NCI-H1417 treated with DMSO at 0.1 percent for 48 hours (cell line): ENCODE data around the gene TLR2.

Experiments
- DNase-seq: peaks from one replicate; lab custom pipeline; 2025; lab: John Stamatoyannopoulos, UW

The TLR2 gene

GRCh38 chr4:153684182-153684970 lies at the start of gene TLR2:
Gene TLR2 (plus strand): TSS chr4:153684280. CDS start chr4:153702908, 18,628 bp downstream.
- DNase-seq: no peak

- no peak for DNase-seq
Measured at GRCh38 chr4:153634738-153635353, 49.2 kb upstream of the TLR2 start.

GRCh38 chr4:153635846-153636245 lies 48.2 kb upstream of the TLR2 start:
- DNase-seq: no peak

- DNase-seq: no peak
Measured at GRCh38 chr4:153637201-153637600, 46.9 kb upstream of the TLR2 start.

- DNase-seq: no peak
Measured at GRCh38 chr4:153638011-153638410, 46.1 kb upstream of the TLR2 start.

- no peak for DNase-seq
Measured at GRCh38 chr4:153638999-153639398, 45.1 kb upstream of the TLR2 start.

GRCh38 chr4:153639833-153640802 lies 44.0 kb upstream of the TLR2 start:
- DNase-seq: no peak

- no peak for DNase-seq
Measured at GRCh38 chr4:153641532-153641931, 42.5 kb upstream of the TLR2 start.

GRCh38 chr4:153643406-153644383 lies 40.4 kb upstream of the TLR2 start:
- peak; percentile 29 for DNase-seq

- no peak for DNase-seq
Measured at GRCh38 chr4:153645183-153645582, 38.9 kb upstream of the TLR2 start.

GRCh38 chr4:153646261-153646660 lies 37.8 kb upstream of the TLR2 start:
- no peak for DNase-seq

GRCh38 chr4:153646978-153647377 lies 37.1 kb upstream of the TLR2 start:
- DNase-seq: no peak

- DNase-seq: no peak
Measured at GRCh38 chr4:153647975-153648374, 36.1 kb upstream of the TLR2 start.

- DNase-seq: no peak
Measured at GRCh38 chr4:153649572-153649991, 34.5 kb upstream of the TLR2 start.

GRCh38 chr4:153651116-153651515 lies 33.0 kb upstream of the TLR2 start:
- DNase-seq: no peak

- no peak for DNase-seq
Measured at GRCh38 chr4:153651587-153651986, 32.5 kb upstream of the TLR2 start.

- no peak for DNase-seq
Measured at GRCh38 chr4:153652051-153652784, 31.9 kb upstream of the TLR2 start.

- no peak for DNase-seq
Measured at GRCh38 chr4:153655002-153655541, 29.0 kb upstream of the TLR2 start.

GRCh38 chr4:153655928-153656327 lies 28.2 kb upstream of the TLR2 start:
- no peak for DNase-seq

- no peak for DNase-seq
Measured at GRCh38 chr4:153661215-153661822, 22.8 kb upstream of the TLR2 start.
